Activated gamma-delta T cell (primary cell): ENCODE results near the gene HMCN2.
A peak's percentile ranks its signal among the peaks of the same experiment; 100 is the strongest.

Experiments
- DNase-seq: peaks from one replicate; lab custom pipeline; 2025; lab: John Stamatoyannopoulos, UW

Gene HMCN2

DNA sequence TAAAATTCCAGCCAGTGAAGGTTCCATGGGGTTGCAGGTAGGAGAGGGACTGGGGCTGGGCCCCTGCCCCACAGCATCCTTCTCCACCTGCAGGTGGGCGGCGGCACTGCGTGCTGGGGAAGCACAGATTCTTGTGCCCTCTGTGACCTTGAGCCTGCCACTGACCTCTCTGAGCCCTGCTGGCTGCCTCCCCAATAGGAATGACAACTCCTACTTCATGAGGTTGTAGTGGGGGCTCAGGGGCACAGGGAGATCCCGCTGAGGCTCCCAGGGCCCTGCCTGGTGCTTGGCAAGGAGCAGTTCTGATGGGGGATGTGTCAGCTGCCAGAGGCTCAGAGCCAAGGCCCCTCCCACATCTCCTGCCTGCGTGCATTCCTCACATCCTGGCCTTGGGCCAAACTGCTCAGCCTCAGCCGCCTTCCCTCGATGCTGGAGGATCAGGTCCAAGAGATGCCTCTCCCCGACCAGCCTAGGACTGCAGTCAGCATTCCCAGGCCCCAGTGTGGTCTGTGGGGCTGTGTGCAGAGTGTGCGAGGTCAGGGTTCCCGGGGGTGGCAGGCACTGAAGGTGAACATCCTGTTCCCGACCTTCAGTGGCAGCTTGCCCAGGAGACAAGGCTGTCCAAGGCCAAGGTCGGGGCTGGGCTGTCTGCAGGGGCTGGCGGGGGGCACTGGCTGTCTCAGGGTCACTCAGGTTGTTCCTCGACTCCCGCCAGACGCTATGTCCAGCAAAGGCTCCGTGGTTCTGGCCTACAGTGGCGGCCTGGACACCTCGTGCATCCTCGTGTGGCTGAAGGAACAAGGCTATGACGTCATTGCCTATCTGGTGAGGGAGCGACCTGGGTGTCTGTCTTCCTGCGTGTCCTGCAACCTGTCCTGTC is 186.2 kb downstream of the HMCN2 start:
- DNase-seq, result no peak

DNA sequence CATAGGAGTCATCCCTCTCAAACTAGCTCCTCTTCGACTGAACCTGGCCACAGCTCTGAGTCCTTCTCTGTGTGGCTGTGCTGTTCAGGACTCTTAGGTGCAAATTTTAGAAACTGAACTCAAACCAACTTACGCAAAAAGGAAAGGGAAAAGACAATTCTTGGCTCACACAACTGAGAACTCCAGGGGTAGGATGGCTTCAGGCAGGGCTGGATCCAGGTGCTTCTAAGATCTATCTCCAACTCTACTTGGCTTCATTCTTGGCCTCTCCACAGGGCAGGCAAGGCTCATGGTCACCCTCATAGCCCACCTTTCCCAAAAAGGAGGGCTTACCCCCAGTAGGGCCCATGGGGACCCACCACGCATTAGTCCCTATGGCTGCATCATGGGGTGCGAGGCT is 187.3 kb downstream of the HMCN2 start:
- DNase-seq, result no peak

DNA sequence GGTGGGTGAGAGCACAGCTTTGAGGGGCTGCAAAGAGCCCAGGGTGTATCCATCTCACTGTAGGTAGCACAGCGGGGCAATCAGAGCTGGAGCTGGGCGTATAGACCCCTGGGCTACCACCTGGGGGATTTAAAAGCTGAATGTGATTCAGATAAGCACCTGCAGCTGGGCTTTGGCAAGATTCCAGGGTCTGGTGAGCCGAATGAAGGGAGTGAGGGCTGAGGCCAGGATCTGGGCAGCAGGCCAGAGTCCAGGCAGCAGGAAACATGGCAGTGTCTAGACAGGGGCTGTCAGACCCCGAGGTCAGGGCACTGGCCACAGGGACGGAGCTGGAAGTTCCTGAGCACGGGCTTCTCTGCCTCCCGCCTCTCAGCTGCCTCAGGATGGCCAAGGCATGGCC is 187.9 kb downstream of the HMCN2 start:
- no peak for DNase-seq

DNA sequence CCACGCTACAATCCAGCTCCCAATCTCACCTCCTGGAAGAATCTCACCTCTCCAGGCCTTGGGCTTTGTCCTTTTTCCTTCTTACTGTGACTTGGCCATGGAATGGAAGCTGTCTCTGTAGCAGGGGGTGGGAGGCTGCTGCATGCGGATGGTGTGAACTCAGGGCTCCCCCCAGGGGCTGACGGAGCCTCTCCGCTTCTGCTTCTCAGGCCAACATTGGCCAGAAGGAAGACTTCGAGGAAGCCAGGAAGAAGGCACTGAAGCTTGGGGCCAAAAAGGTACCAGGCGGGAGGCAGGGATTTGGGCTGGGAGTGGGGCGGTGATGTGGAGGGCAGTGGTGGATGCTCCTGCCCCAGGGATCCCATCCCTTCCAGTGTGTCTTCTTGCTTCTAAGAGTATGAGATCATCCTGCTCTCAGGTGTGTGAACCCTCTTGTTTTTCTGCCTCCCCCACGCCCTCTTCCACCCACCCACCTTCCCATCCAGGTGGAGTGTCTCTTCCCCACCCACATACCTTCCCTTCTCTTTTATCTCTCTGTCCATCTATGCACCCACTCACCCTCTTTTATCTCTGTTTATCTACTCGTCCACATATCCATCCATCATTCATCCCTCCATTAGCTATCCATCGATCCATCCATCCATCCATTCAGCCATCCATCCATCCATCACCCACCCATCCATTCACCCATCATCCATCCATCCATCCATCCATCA is 188.7 kb downstream of the HMCN2 start:
- no peak for DNase-seq

DNA sequence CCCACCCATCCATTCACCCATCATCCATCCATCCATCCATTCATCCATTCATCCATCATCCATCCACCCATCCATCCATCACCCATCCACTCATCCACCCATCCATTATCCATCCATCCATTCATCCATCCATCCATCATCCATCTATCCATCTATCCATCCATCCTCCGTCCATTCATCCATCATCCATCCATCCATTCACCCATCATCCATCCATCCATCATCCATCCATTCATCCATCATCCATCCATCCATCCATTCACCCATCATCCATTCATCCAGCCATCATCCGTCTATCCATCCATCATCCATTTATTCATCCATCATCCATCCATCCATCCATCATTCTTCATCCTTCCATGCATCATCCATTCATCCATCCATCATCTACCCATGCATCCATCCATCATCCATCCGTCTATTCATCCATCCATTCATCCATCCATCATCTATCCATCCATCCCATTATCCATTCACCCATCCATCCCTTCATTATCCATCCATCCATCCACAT is 189.3 kb downstream of the HMCN2 start:
- DNase-seq, result no peak

DNA sequence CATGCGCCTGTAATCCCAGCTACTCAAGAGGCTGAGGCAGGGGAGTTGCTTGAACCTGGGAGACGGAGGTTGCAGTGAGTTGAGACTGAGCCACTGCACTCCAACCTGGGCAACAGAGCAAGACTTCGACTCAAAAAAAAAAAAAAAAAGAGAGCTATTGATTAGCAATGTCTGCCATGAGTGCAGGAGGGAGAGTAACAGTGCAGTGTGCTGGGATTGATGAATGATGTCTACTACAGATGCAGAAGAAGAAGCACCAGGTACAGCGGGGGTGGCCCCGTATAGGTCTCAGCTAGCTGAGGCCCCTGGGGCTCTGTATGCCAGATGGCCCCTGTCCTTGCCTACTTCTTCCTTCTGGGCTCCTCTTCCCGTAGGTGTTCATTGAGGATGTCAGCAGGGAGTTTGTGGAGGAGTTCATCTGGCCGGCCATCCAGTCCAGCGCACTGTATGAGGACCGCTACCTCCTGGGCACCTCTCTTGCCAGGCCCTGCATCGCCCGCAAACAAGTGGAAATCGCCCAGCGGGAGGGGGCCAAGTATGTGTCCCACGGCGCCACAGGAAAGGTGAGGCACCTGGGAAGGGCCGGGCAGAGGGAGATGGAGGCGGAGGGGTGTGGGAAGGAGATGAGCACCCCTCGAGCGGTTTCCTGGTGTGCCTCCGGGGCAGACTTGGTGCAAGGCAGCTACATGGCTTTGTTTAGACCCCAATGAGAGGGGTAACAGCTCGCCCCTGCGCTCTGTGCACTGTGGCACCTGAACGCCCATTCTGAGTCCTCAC is 192.7 kb downstream of the HMCN2 start:
- DNase-seq, result no peak

DNA sequence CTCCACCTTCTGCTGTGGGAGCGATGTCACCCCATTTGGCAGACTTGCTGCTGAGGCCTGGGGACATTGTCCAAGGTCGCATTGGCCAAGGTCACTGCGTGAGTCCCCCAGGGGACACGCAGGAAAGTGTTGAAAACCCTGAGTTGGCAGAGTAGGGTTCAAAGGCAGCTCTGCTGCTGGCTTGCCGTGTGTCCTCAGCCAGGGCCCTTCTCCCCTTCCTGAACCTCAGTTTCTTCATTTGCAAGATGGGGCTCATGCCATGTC is 193.2 kb downstream of the HMCN2 start:
- no peak for DNase-seq

DNA sequence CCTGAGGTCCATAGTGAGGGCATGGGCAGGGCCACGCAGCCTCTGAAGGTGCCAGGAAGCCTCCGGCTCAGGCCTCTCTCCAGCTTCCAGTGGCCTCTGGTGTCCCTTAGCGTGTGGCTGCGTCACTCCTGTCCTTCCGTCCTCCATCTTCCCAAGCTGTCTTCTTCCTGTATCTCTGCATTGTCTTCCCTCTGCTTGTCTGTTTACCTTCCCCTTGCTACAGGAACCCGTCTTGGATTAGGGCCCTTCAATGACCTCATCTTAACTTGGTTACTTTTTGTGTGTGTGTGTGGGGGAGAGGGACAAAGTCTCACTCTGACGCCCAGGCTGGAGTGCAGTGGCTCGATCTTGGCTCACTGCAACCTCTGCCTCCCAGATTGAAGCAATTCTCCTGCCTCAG is 193.6 kb downstream of the HMCN2 start:
- DNase-seq, result no peak

DNA sequence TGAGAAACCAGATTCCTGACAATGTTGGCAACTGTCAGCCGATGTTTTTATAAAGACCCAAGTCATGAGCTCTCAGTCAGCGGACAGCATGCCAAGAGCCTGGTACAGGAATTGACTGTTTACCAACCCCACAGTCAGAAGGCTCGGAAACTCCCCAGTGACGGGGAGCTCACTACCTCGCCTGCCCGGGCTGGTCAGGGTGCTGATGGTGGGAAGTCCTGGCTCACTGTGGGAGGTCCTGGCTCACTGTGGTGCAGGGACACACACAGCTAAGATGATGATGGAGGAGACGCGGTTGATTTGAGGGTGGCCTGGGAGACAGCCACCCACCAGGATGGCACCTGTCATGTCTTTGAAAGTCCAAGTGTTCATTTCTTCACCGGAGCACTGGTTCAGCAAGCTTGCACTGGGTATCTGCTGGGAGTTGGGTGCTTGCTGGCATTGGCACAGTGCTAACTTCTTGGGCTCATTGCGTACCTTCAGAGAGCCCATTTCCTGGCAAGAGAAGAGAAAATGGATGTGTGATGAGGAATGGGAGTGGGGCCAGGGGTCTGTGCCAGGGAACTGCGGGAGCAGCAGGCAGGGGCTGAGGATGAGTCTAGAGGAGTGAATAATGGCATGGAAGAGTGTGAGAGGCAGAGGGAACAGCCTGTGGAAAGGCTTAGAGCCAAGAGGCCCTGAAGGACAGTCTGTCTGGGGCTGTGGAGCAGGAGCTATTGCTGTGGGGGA is 194.5 kb downstream of the HMCN2 start:
- DNase-seq, result no peak

DNA sequence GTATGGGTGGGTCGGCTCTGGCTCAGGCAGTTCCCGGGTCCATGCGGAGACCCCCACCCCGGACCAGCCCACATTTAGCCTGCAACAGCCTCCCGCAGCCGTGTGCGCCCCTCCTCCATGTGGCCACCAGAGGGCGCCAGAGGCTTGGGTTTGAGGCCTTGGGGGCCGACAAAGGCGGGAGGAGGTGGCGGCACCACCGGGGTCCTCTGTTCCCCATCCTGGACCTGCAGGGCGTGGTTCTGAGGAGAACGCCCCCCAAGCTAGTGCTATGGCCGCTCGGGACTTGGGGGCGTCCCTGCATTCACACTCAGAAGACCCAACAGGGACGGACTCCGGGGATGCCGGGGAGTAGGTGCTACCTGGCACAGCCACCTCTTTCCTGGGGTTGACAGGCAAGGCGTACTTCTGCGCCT is 195.7 kb downstream of the HMCN2 start:
- DNase-seq, result peak; percentile 36

DNA sequence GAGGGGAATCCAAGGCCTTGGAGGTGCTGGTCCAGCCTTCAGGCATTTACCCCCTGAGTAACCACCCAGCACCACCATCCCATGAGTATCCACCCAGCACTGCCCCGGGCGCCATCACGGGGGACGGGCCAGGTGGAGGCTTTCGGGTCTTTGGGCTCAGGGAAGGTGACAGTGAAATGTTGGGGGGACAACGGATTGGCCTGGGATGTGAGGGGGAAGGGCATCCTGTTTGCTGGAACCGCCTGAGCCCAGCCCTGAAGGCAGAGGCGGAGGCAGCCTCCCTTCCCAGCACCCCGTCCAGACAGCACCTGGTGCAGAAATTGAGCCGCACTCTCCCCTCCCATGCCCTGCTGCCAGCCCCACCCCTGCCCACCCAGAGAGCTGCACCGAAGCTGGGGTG is 196.2 kb downstream of the HMCN2 start:
- DNase-seq, result no peak

DNA sequence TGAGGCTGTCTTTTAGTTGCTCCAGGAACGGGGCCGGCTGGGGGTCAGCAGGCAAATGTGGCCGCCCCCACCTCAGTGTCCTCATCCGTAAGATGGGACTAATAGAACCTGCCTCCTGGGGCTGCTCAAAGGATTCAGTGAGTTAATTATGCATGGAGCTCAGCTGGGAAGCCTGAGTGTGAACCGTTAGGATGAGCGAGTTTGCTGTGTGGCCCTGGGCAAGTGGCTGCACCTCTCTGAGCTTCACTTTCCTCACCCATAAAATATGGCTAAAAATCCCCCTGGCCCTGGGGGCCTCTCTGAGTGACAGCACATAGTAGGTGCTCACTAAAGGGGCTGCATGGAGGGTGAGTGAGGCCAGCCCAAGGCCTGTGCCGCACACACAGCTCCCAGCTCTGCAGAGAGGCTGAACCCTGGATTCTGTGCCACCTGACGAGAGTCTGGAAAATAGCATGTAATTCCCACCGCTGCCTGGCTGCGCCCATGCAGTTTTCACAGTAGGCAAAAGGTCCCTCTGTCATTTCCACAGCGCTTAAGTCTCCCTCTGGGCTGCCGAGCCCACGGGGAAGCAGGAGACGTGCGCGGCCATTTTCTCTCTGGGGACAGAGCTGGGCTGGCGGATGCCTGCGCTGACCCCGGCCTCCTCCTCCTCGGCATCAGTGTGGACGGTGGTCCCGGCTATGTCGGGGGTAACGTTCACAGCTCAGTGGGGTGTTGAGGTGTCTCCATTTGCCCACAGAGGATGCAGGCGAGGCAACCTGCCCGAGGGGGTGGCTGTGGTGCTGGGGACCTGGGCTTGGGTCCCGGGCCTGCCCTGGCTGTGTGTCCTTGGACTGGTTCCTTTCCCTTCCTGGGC is 197.4 kb downstream of the HMCN2 start:
- no peak for DNase-seq

DNA sequence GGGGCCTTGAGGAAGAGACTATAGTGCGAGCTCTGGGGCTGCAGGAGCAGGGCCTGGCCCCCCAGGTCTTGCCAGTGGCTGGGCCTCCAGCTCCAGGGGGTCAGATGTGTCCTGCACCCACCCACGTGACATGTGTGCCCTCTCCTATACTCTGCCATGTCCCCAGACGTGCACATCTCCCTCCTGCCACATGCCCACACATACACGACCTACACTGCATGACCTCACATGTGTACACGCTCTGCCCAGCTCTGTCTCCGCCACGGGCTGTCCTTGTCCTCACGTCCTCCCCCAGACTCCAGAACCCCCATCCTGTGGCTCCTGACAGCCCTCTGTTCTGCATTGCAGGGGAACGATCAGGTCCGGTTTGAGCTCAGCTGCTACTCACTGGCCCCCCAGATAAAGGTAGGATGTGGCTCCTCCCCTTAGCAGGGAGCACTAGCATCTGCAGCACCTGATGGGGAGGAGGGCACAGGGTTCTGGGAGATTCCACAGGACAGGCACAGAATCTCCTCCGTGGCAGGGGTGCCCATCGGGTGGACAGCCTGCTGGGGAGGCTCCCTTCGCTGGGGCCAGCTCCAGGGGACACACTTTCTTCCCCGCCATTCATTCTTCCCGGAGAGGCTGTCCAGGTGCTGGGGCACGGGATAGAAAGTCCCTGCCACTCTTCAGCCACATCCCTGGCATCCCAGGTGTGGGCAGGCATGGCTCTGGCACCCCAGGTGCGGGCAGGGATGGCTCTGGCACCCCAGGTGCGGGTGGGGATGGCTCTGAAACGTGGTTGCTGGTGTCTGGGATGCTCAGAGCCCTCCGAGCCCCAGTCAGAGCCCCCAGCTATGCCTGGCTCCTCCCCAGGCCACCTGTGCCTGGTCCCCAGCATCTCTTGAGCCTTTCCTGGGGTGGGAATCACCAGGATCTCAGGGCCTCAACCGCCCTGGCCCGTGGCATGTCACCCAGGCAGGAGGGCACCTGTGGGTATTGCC is 198.5 kb downstream of the HMCN2 start:
- no peak for DNase-seq

DNA sequence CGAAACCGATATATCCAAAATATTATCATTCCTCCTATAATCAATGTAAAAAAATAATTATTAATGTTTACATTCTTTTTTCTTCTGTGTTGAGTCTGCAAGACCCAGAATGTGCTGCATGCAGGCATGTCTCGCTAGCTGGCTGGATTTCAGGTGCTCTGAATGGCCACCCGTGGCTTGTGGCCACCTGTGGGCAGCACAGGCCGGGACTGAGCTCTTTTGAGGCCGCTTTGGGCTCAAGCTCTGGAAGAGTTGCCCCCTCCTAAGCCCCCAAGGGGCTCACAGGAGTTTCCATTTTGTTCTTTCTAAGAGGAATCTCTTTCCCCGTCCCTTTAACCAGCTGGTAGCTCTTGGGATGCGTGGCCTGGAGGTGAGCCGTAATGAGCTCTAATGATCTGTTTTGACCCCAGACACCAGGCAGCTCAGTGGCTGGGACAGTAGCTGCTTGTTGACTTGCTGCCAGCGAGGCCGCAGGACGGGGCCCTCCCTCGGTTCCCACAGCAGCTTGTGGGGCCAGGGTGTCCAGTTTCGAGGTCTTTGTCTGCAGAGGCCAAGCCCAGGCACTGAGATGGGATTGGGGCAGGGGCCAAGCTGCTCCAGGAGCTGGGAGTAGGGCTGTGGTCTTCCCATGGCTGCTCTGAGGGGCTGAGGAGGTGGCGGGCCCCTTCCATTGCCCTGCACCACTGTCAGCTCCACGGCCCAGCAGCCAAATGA is 200.0 kb downstream of the HMCN2 start:
- no peak for DNase-seq

DNA sequence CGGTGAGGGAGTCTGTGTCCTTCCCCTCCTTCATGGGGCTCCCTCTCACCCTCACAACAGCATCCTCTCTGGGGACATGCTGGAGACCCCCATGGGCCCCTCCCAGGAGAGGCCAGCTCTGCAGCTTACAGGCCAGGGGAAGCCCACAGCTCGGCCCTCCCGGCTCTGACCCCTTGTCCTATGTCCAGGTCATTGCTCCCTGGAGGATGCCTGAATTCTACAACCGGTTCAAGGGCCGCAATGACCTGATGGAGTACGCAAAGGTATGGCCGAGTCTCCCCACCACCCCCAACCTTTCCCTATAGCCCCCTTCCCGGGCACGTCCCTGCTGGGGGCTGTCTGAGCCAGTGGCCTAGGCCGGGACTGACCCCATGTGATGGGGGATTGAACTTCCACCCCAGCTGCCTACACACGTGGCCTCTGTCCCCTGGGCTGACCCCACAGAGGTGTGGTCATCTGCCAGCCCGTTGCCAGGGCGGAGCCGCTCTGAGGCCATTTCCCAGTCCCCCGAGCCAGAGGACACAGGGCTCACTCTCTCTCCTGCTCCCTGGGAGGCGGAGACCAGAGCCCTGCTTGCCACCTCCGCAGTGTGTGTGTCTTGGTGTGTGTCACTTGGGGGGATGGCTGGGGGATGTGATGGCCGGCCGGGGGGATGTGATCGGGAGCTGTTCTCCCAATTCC is 201.1 kb downstream of the HMCN2 start:
- DNase-seq, result no peak

DNA sequence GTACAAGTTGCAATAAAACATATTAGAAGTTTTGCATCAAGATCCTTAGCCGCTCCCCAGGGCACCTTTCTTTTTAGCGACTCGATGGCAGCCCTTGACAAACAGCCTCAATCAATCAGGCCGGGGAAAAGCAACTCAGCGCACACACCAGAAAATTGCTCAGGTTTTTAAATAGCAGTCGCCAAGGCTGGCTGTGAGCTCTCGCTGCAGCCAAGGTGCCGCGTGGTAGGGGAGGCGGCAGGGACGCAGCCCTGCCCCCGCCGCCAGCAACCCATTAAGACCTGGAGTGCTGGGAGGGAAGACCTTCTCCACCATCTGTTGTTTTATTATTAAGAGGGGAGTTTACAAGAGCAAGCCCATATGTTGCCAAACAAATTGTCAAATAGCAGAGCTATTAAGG is 201.8 kb downstream of the HMCN2 start:
- no peak for DNase-seq

DNA sequence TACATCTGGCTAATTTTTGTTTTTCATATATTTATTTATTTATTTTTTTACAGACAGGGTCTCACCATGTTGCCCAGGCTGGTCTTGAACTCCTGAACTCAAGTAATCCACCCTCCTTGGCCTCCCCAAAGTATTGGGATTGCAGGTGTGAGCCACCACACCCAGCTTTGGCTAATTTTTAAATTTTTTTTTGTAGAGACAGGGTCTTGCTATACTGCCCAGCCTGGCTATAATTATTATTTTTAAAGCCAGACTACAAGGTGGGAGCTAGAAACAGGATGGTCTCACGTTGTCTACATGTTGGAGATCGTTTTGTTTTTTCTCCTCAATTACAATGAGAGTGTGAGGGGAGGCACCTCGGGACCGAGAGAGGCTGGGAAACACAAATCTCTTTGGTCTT is 203.0 kb downstream of the HMCN2 start:
- no peak for DNase-seq

DNA sequence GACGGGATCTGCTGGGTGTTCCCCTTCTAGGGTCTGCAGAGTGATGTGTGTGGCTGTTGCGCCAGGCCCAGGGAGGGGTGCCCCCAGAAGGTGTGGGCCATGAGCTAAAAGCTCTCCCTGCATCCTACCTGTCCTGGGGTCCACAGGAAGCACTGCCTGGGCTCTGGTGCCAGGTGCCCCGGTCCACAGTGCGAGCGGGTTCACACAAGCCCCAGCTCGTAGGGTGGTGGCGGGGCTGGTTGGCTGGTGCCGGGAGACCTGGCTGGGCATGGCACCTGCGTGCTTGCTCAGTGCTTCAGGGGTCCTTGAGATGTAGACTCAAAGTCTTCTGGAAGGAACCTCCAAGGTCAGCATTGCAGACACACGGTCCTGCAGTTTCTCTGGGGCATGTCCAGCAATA is 204.7 kb downstream of the HMCN2 start:
- no peak for DNase-seq

DNA sequence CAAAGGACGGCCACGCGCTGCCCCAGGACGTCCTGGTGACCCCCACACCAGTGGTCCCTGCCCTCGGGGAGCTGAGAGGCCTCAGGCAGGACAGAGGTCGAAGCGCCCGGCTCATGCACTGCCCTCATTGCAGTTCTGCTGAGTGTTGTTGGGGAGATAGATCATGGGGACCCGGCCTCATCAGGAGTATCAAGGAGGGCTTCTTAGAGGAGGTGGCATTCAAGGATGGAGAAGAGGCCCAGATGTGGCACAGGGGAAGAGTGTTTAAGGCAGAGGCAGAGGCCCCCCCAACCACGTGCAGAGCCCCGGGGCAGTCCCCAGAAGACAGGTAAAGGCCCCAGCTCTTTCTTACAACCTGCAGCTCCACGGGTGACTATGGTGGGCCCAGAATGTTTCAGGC is 205.4 kb downstream of the HMCN2 start:
- DNase-seq, result no peak
